IMR-90 (cell line): ENCODE measurements around the gene ATP1B2.

Source experiments
- CEBPB ChIP-seq: IDR thresholded peaks from 2 replicates; pipeline ENCODE4 v1.6.1; 2012; ENCODE audit warnings: low read depth, low read length, improper control_type of control experiment
- ELK1 ChIP-seq: fragments of 150-350 bp; IDR thresholded peaks from 2 replicates; pipeline ENCODE4 v1.6.1; 2016; ENCODE audit warnings: low read depth, mild to moderate bottlenecking, low read length, moderate library complexity, borderline replicate concordance
- FOS ChIP-seq: fragments of 150-350 bp; IDR thresholded peaks from 2 replicates; pipeline ENCODE4 v1.6.1; 2016; ENCODE audit warnings: low read depth, low read length
- MAZ ChIP-seq: IDR thresholded peaks from 2 replicates; pipeline ENCODE4 v1.6.1; 2012; ENCODE audit warnings: low read depth, mild to moderate bottlenecking, low read length, improper control_type of control experiment, moderate library complexity, borderline replicate concordance
- MXI1 ChIP-seq: IDR thresholded peaks from 2 replicates; pipeline ENCODE4 v1.6.1; 2012; ENCODE audit warnings: low read depth, mild to moderate bottlenecking, low read length, moderate library complexity, borderline replicate concordance
- POLR2A ChIP-seq: IDR thresholded peaks from 2 replicates; pipeline ENCODE4 v1.6.1; 2012; ENCODE audit warnings: mild to moderate bottlenecking, low read depth, low read length
- RAD21 ChIP-seq: IDR thresholded peaks from 2 replicates; pipeline ENCODE4 v1.6.1; 2012; ENCODE audit warnings: low read length, improper control_type of control experiment
- RCOR1 ChIP-seq: IDR thresholded peaks from 2 replicates; pipeline ENCODE4 v1.6.1; 2012; ENCODE audit warnings: mild to moderate bottlenecking, low read length, improper control_type of control experiment; ENCODE audit not compliant: insufficient replicate concordance
- RFX5 ChIP-seq: IDR thresholded peaks from 2 replicates; pipeline ENCODE4 v1.8.0; 2012; ENCODE audit warnings: low read depth, mild to moderate bottlenecking, low read length, moderate library complexity
- TF ChIP-seq, protein P1 (sequence below): conservative IDR thresholded peaks from 2 replicates; pipeline ENCODE4 v1.5.1; 2012; ENCODE audit warnings: mild to moderate bottlenecking, low read depth, low read length, improper control_type of control experiment
- TF ChIP-seq, protein P2 (sequence below): fragments of 150-350 bp; IDR thresholded peaks from 2 replicates; pipeline ENCODE4 v1.6.1; 2017; ENCODE audit warnings: mild to moderate bottlenecking, antibody characterized with exemption, low read length, low read depth

GRCh38 chr17:7606280-7606679 lies 44.4 kb upstream of the ATP1B2 start:
- TF ChIP-seq, protein P1, sequence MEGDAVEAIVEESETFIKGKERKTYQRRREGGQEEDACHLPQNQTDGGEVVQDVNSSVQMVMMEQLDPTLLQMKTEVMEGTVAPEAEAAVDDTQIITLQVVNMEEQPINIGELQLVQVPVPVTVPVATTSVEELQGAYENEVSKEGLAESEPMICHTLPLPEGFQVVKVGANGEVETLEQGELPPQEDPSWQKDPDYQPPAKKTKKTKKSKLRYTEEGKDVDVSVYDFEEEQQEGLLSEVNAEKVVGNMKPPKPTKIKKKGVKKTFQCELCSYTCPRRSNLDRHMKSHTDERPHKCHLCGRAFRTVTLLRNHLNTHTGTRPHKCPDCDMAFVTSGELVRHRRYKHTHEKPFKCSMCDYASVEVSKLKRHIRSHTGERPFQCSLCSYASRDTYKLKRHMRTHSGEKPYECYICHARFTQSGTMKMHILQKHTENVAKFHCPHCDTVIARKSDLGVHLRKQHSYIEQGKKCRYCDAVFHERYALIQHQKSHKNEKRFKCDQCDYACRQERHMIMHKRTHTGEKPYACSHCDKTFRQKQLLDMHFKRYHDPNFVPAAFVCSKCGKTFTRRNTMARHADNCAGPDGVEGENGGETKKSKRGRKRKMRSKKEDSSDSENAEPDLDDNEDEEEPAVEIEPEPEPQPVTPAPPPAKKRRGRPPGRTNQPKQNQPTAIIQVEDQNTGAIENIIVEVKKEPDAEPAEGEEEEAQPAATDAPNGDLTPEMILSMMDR = no peak
- TF ChIP-seq ELK1 = no peak
- no peak for TF ChIP-seq RAD21
- TF ChIP-seq RCOR1 = no peak
- no peak for TF ChIP-seq RFX5
- no peak for TF ChIP-seq POLR2A
- no peak for TF ChIP-seq MXI1
- no peak for TF ChIP-seq MAZ
- TF ChIP-seq CEBPB = no peak
- TF ChIP-seq FOS = no peak
- TF ChIP-seq, protein P2, sequence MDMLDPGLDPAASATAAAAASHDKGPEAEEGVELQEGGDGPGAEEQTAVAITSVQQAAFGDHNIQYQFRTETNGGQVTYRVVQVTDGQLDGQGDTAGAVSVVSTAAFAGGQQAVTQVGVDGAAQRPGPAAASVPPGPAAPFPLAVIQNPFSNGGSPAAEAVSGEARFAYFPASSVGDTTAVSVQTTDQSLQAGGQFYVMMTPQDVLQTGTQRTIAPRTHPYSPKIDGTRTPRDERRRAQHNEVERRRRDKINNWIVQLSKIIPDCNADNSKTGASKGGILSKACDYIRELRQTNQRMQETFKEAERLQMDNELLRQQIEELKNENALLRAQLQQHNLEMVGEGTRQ = no peak
